NCI-H82 (cell line): ENCODE results near the gene PLXNA4.

Experiments used
- DNase-seq: peaks from one replicate; lab custom pipeline; 2025; lab: John Stamatoyannopoulos, UW

The PLXNA4 gene

DNA sequence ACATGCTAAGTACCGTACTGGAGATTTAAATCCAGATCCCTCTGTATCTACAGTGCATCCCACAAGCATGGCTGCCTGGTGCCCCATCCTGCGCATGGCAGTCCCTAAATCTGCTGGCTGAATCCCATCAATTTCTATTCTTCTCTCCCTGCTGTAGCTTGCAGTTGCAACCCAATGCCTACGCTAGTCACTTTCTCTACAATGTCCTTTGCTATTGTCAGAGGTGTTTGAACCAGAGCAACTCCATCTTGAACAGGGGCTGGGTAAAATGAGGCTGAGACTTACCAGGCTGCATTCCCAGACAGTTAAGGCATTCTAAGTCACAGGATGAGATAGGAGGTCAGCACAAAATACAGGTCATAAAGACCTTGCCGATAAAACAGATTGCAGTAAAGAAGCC, 461.2 kb downstream of the PLXNA4 start:
- no peak for DNase-seq

DNA sequence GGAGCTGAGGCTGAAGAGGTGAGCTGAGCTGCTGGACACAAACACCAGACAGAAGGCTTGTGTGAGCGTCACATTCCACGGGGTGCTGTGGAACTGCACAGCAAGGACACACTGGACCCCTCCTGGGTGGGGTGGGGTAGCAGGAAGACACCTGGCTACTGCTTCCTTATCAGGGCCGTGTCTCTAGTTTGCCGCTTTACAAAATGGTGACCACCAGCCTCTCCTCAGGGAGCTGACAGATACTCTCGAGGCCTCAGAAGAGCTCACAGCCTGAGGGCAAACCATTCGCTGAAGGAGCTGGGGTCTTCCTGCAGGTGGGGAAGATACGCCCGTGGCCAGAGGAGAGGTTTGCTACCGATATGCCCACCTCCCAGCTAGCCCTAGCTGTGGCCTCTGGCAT, 461.9 kb downstream of the PLXNA4 start:
- no peak for DNase-seq

DNA sequence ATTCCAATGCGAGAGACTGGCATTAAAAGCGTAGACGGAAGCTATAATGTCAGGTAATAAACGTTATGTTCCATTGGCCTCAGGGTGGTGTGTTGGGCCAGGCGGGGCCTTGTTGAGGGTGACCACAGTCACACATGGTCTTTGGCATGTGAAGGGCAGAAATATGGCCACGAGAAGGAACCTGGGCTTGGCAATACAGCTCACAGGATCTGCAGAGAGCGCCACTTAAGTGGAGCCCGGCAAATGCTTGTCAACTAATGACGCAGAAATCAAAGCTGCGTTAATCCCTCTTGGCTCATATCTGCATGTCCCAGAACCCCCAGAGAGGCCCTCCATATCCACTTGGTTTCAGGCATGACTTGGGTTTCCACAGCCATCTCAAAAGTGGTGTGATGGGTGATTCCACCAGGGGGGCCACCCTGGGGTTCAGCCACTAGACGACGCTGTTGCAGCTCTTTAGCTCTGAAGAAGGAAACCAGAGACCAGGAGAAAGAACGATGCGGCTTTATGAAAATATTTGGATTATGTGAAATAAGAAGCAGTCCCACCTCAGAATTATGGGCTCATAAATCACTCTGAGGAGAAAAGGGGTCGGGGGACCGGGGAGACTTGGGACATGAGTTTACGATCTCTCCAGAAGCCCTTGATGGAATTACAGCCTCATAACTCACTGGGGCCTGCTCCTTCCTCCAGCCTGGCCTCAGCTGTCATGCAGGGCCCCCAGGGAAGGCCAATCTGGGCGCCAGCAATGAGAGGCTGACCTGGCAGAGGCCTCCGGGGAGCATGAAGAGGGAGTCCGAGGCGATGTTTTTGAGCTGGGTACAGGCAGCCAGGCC, 462.5 kb downstream of the PLXNA4 start:
- no peak for DNase-seq

DNA sequence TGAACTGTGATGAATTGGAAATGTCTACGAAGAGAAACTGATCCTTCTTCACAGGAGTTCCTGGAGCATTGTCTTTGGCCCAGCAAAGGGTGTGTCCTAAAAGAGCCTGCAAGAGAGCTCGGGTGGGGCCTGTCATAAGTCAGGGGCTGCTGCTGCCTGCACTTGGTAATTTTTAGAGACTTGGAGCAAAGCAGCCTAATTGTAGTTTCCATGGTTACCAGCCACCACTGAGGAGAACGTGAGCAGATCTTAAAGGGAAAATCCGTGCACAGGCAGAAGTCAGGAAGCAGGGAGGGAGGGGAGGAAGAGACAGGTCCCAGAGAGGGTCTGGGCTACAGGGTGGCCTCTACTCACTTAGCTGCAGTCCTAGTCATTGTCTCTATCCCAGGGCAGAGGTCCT, 463.6 kb downstream of the PLXNA4 start:
- no peak for DNase-seq

DNA sequence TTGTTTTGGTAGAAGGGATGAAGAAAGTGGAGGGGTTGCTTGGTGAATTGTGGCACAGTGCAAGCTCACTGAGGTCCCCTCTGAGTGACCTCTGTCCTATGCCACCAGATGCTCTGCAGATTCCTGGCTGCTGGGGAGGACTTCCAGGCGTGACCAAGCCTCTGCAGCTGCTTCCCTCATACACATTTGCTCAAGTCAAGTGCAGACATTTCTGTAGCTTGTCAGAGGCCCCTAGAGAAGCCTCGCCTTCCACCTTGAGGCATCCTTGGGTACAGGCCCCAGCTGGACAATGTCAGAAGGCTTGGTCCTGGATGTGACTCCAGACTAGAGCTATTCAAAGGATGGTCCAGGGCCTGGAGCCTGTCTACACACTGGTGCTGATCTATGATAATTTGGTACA, 464.2 kb downstream of the PLXNA4 start:
- no peak for DNase-seq

DNA sequence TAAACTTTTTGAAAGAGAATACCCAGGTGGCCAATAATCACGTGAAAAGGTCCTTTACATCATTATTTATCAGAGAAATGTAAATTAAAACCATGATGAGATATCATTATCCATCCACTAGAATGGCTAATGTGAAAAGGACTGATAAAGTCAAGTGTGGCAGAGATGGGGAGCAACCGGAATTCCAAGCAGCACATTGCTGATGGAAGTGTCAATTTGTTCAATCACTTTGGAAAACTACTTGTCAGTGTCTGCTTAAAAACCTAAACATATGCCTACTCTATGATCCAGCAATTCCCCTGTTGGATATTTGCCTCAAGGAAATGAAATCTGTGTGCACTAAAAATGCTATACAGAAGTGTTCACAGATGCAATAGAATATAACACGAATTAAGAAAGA, 465.6 kb downstream of the PLXNA4 start:
- DNase-seq = no peak

DNA sequence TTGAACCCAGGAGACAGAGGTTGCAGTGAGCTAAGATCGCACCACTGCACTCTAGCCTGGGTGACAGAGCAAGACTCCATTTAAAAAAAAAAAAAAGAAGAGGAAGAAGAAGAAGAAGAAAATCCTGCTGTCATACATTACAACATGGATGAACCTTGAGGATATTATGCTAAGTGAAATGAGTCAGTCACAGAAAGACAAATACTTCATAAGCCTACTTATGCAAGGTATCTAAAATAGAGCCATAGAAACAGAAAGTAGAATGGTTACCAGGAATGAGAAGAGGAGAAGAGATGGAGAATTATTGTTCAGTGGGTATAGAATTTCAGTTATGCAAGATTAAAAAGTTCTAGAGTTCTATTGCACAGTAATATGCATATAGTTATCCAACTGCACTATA, 466.5 kb downstream of the PLXNA4 start:
- no peak for DNase-seq

DNA sequence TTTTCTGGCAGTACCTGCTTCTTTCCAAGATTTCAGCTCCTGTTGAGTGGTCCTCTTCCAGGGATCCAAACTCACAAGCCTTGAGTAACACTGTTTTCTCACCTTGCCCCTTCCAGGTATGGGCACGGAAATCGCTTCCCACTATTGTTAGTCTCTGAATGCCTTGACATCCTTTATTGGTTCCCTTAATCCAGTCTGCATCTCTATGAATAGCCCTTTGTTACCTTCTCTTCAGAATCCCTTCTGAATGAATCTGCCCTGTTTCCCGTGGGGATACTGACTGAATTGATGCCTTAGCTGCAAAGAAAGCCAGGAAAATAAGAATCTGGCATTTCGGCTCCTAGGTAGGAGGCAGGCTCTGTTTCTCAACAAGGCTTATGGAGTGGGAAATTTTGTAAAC, 467.7 kb downstream of the PLXNA4 start:
- no peak for DNase-seq

DNA sequence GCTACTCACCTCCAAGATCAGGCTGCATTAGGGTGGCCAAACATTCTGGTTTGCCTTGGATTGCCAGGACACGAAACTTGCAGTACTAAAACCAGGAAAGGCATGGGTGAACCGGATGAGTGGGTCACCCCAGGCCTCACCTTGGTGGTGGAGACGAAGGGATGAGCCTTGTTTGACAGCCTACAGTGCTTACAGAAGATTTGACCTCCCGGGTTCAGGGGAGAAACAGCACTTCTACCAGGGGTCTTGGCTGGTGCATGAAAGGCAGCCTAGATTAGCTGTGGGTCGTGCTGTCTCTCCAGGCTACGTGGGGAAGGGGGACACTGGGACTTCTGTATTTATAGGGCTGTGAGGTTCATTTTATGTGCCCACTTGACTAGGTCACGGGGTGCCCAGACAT, 469.8 kb downstream of the PLXNA4 start:
- DNase-seq = no peak

DNA sequence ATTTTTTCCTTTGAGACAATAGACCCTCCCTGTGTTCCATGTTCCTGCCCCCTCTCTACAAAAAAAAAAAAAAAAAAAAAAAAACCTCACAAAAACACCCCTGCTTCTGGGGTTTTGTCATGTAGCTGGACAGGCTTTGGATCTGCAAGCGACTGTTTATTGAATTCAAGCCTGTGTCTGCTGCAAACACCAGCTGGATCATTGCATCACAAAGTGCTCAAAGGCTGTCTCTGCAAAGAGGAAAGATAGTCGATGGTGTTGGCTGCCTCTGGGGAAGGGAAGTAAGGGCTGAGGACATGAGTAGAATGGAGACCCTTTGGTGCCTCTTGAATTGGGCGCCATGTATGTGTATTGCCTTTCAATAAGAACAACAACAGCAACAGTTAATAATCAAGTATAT, 471.2 kb downstream of the PLXNA4 start:
- no peak for DNase-seq

DNA sequence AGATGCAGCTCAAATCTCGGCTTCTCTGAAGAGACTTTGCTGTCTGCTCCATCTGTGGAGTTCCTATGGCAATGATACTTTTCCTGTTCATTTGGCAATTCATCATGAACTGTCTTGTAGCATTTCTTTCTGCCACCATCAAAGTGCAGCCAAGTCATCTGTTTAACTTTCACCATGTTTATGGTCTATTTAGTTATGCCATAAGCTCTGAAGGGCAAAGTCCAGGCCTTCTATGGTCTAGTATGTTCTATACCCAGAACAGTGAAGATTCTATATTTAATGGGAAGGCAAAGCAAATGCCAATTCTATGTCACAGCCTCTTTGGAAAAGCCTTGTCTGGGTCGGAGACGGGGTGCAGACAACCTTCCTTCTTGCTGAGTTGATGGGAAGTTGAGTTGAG, 472.6 kb downstream of the PLXNA4 start:
- DNase-seq = no peak

DNA sequence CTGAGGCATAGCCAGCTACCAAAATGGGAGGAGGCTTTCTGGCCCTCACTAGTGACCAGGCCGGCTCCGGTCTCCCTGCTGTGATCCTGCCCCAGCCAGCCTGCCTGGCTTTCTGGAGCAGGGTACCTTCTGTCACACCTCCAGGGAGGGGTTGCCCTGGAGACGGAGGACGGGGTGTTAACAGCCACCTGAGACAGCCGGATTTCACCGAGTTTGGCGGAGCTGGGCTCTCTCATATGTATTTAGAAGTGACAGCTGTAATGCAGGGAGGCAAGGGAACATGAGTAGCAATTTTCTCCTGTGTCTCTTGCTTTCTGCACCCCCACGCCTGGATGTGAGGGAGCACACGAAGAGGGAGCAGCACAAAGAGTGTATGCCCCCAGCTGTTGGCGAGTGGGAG, 473.3 kb downstream of the PLXNA4 start:
- DNase-seq = no peak

DNA sequence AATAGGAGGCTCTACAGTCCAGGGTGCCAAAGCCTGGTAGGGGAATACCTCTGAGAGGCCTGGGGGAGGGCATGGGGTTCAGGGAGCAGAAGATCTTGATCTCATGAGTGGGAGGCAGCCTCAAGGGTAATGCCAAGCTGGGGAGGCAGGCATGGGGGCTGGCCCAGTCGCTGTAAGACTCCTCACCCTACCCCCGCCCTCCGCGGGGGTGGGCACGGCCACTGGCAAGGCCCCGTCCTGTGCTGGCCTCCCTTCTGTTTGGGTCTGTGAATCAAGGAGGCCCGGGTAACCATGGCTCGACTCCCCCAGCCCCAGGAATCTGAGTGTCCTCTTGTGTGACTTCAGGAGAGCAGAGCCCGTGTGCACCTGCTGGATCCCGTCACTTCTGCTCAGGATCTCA, 473.9 kb downstream of the PLXNA4 start:
- DNase-seq = no peak

DNA sequence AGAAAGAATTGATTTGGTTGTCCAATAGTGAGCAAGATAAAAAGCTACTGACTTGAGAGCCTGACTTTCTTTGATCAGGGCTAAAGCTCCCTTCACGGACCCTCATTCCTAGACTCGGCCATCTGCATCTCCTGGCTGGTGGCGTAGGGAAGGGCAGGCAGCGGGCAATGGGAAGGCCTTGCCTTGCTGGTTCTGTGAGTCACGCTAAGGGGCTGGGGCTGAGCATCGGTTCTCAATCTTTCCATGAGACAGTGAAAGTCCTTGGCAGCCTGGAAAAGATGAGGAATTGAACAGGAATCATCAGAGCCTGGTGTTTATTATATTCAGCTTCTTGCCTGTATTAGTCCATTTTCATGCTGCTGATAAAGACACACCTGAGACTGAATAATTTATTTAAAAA, 475.3 kb downstream of the PLXNA4 start:
- DNase-seq = no peak

DNA sequence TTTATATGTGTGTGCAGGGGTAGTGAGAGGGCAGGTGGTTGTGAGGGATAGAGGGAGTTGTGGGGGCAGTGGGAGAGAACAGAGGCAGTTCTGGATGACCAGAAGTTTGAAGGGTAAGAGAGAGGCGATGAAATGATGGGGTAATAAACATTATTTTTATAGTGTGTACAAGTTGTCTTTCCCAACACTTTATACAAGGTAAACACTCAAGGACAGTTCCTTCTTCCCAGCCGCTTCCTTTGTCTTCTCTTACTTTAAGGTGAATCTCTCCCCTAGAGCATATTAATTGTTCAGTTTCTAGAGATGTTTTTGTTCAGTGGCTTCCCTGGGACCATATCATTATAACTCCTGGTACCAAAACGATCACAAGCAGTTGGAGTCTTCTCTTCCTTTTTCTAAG, 475.8 kb downstream of the PLXNA4 start:
- DNase-seq = no peak

DNA sequence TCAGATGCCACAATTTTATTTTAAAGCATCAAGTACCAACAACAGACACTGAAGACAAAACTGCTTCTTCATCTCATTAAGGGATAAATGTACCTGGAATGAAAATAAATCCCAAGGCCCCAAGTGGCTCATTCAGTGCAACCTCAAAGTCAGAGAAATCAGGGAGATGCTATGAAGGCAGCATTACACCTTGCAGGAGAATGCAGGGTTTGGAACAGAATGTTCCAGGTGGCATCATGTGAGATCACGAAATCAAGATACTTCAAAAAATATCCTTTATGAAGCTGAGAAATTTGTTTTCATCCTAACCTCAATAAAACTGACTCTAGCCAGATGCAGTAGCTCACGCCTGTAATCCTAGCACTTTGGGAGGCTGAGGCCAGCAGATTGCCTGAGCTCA, 477.1 kb downstream of the PLXNA4 start:
- DNase-seq = peak; percentile 60

DNA sequence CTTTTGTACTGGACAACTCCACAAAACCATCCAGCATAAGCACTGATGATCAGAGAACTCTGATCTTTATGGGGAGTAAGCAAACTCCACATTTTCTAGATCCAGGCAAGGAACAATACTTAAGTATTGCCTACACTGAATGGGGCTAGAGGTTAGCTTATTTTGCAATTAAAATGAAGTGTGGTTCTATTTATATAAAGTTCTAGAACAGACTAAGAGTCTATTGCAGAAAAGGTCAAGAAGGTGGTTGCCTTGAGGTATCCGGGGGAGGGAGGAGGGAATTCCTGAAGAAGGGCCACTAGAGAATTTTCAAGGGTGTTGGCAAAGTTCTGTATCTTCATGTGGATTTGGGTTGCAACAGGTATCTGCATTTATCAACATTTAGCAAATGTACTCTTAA, 477.9 kb downstream of the PLXNA4 start:
- no peak for DNase-seq

DNA sequence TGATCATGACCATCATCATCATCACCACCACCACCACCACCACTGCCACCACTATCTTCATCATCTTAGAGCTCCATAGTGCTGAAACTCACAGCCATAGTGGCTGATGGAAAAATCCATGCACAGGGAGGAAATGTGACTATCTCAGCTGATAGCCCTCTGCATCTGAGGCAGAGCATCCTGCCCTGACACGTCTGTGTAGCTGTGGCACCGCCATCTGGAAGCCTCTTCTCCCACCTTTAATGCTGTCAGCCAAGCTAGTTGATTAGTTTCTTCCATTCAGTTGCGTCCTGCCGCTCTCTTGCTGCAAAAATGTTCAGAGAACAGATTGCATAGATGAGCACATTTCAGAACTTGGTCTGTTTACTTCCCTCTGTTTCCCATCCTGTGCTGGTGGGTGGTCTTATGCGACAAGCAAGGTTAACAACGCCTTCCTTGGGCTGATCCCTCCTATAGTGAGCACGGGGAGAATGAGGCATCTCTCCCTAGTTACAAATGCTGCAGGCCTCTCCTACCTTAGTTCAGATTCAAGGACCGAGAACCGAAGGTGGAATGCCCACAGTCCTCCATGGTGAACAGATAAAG, 478.6 kb downstream of the PLXNA4 start:
- DNase-seq = no peak

DNA sequence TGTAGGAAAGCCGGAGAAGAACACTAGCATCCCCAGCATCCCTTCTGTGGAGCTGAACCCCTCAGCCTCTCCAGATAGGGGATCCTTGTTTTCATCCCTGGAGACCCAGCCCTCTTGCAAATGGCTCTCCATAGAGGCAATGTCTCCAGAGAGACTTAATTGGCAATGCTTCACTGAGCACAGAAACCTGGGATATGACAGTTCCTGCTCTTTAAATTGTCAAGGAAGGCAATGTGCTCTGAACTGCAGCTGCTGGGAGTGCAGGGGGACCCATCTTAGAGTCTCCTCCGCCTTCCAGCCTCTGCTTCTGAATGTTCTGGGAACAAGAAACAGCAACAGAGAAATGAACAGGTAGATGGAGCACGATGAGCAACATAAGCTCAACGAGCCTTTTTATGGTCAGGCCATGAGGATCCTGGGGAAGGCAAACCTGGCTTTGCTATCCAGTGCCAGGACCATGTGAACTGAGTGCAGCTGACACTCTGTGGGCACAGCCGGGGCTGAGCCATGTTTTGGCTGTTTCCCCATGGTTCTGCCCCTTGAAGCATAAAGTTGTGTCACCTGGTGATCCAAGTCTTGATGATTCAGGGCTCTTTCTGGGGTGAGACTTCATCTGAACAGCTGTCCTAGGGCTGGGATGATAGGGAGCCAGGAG, 481.0 kb downstream of the PLXNA4 start:
- DNase-seq = peak; percentile 36

DNA sequence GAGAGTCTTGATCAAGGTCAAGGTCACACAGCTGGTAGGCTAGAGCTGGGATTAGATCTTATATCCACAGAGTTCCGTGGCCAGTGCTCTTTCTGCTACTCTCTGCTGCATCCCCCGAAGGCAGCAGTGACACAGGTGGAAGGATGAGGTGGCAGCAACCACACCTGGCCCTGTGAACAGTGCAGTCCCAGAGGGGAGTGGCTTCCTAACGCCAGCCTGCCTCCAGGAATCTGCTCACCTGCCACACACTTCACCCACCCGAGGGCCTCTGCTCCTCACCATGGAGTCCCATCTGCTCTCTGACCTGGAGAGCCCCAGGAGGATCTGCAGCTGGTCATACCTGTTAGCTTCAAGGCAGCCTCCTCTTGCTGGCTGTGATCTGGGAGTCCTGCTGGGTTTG, 484.2 kb downstream of the PLXNA4 start:
- peak; percentile 82 for DNase-seq

DNA sequence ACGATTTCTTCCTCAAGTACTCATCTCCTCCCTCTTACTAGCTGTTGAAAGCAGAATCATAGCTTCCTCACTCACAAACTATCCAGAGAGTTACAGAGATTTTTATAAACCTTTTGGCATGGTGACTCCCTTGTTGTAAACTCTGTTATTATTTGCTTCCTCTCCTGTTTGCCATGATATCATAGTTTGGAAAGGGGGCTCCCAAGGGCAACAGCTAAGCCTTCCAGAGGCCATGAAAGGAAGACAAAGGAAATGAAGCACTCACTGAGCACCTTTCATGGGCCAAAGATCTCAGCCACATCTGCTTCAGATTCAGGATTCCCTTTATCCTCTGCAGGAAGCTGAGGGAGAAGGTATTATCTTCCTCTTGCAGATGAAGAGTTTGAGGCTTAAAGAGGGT, 484.6 kb downstream of the PLXNA4 start:
- DNase-seq = no peak

DNA sequence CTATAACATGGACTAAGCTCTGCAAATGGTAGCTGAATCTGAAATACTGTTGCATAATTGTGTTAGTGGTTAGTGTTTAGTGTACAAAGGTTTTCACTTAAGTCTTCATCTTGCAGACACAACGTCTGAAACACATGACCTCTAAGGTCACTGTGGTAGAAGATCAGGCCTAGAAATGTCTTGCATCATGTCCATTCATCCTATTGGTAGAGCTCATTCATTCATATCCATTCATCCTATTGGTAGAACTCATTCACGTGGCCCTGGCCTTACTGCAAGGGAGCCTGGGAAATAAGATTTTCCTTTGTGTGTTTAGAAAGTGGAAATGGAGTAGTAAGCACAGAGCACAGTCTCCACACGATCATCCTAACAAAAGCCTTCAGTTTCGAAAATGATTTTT, 485.8 kb downstream of the PLXNA4 start:
- no peak for DNase-seq

DNA sequence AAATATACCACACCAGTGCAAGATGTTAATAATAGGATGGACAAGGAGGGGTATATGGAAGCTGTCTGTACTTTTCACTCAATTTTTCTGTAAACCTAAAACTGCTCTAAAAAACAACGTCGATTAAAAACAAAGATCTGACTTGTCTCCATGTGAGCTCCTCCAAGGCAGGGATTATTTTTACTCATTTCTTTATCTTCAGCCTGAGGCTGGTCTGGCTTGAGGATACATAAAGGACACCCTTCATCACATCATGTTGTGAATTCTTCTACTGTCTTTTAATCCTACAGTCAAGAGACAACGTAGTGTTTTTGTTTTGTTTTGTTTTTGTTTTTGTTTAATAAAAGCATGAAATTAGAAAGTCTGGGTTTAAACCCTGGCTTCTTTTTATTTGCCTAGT, 486.9 kb downstream of the PLXNA4 start:
- no peak for DNase-seq

DNA sequence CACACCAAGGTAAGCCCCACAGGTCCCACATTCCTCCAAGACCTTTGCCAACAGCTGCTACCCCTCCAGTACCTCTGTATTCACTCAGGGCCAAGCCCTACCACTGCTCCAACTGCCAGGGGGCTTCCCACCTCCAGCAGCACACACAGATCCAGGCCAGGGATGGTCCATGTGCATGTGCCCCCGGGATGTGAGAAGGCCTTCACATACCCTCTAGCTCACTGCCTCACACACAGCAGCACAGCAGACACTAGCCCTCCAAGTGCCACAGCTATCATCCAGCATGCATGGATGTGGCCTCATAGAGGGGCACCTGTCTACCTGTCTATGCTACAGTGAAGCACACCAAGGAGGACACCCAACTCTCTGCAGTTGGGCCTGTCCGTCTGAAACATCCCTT, 488.8 kb downstream of the PLXNA4 start:
- no peak for DNase-seq
